Stimulated activated CD4-positive, alpha-beta T cell treated with anti-CD3 and anti-CD28 coated beads, TNF-alpha, amount 100 ng/mL, for 24 hours (primary cell): ENCODE data around the gene SLC43A2.
A peak's percentile ranks its signal among the peaks of the same experiment; 100 is the strongest.
"Not testable (repeated sequence)": the region's sequence is repeated elsewhere in the genome, so short reads cannot be mapped to it uniquely, and the experiment has no call there.

Source experiments
- DNase-seq, 3 experiments: peaks; one replicate each; pipeline ENCODE4 v3.0.0-alpha.2; 2020; ENCODE audit warnings: low read depth in 3 of 3

Gene SLC43A2

GRCh38 chr17:1627982-1628855 lies at the start of gene SLC43A2:
Gene SLC43A2, minus strand, starts transcription at chr17:1628834. Its CDS starts 960 bp downstream, at chr17:1627874.
- peak in 2 of 3 experiments; percentile 60 to 73 for DNase-seq

GRCh38 chr17:1676401-1676800 lies 47.8 kb upstream of the SLC43A2 start:
- DNase-seq, result no peak

GRCh38 chr17:1673041-1673785 lies 44.6 kb upstream of the SLC43A2 start:
- no peak for DNase-seq

- DNase-seq, result not testable (repeated sequence)
Observed at GRCh38 chr17:1663934-1664333, 35.3 kb upstream of the SLC43A2 start.

- DNase-seq, result no peak
Observed at GRCh38 chr17:1661045-1661444, 32.4 kb upstream of the SLC43A2 start.

GRCh38 chr17:1658100-1658499 lies 29.5 kb upstream of the SLC43A2 start:
- DNase-seq, result no peak

- DNase-seq, result no peak
Observed at GRCh38 chr17:1653735-1654134, 25.1 kb upstream of the SLC43A2 start.

- not testable (repeated sequence) for DNase-seq
Observed at GRCh38 chr17:1652794-1653193, 24.2 kb upstream of the SLC43A2 start.

GRCh38 chr17:1651559-1651844 lies 22.9 kb upstream of the SLC43A2 start:
- DNase-seq, result no peak

GRCh38 chr17:1650731-1651558 lies 22.3 kb upstream of the SLC43A2 start:
- DNase-seq, result no peak

- no peak for DNase-seq
Observed at GRCh38 chr17:1649844-1650501, 21.3 kb upstream of the SLC43A2 start, which contains the start of gene RILP. Gene RILP, minus strand, starts transcription at chr17:1649866. Its CDS starts 62 bp downstream, at chr17:1649804.

GRCh38 chr17:1648963-1649843 lies 20.6 kb upstream of the SLC43A2 start:
- peak; percentile 82 to 93 (median 86) for DNase-seq

- no peak for DNase-seq
Observed at GRCh38 chr17:1648173-1648962, 19.7 kb upstream of the SLC43A2 start.

- DNase-seq, result no peak
Observed at GRCh38 chr17:1647802-1648171, 19.2 kb upstream of the SLC43A2 start.

- DNase-seq, result no peak
Observed at GRCh38 chr17:1646199-1646875, 17.7 kb upstream of the SLC43A2 start.

GRCh38 chr17:1645207-1646171 lies 16.9 kb upstream of the SLC43A2 start, which contains the start of gene SCARF1:
Gene SCARF1, minus strand, starts transcription at chr17:1645732. Its CDS starts 35 bp downstream, at chr17:1645697.
- DNase-seq, result no peak

- DNase-seq, result peak in 1 of 3 experiments; percentile 41
Observed at GRCh38 chr17:1644493-1645206, 16.0 kb upstream of the SLC43A2 start.
